Tibial nerve (tissue), 4 donors: ENCODE data around the gene CXCR6.

Experiments used
- CTCF ChIP-seq, 5 experiments: fragments of 200-600 bp in 3 of 5; fragments of 450-650 bp in 2 of 5; sonication (generic) in 3 of 5; IDR thresholded peaks; one replicate each; pipeline ENCODE4 v1.5.1; 2016 to 2019; ENCODE audit warnings: antibody characterized with exemption in 5 of 5, mild to moderate bottlenecking in 3 of 5, moderate library complexity in 2 of 5
- EP300 ChIP-seq, 2 donors: sonication (generic); formaldehyde crosslinking; IDR thresholded peaks; one replicate each; pipeline ENCODE4 v1.6.1; 2017; ENCODE audit warnings: antibody characterized with exemption in 2 of 2, mild to moderate bottlenecking in 1 of 2
- POLR2A ChIP-seq, 2 donors: fragments of 450-650 bp; IDR thresholded peaks; one replicate each; pipeline ENCODE4 v1.6.1; 2017; ENCODE audit warnings: antibody characterized with exemption in 2 of 2, mild to moderate bottlenecking in 2 of 2, moderate library complexity in 2 of 2

- TF ChIP-seq CTCF (IDR thresholded peaks at IDR 0.05) = no peak
- no peak for TF ChIP-seq POLR2A (IDR thresholded peaks at IDR 0.05)
- no peak for TF ChIP-seq EP300 (IDR thresholded peaks at IDR 0.05)
These were observed 6.2 kb downstream of the CXCR6 start for GRCh38 chr3:45949432-45949831.
